ENCODE results near the gene PERM1. TPM values are rescaled to one million over a fixed set of nuclear protein-coding genes. Genes with fewer than 3 reads are reported as not detected.

Gene PERM1
- total and polyA plus RNA-seq, 2 donors (not counting 1 experiment from before 2014, with no cell fraction given): not detected

DNA sequence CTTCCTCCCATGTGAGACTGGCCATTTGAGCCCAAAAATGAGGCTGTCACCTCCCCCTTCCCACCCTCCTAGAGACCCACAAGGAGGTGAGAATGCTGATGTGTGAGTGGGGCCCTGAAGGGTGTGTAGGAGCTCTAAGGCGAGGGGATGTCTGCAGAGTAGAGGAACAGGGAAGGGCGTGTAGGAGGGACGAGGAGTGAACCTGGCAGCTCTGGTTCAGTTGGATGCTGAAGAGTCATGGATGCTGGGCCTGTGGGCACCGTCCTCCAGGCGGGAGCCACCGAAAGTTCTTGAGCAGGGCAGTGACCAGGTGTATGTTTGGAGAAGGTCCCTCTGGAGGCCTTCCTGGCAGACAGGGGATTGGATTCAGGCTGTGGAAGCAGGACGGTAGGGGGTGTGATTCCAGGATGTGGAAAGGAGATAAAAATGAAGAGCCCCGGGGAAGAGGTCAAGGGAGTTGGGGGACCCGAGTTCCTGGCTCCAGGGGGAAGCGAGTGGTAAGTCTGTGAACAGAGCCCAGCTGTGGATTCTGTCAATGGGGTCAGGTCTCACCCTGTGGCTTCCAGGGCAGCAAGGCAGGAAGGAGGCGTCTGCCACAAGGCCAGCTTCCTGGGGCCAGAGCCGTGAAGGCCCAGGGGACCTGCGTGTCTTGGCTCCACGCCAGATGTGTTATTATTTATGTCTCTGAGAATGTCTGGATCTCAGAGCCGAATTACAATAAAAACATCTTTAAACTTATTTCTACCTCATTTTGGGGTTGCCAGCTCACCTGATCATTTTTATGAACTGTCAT, 50.3 kb downstream of the PERM1 start:
- Histone ChIP-seq H3K4me2 (replicated peaks; ENCODE audit: low read depth, low read length, poor library complexity, severe bottlenecking) (no peak overlapping the region), H3K9ac (ENCODE audit: low read length) (no peak overlapping the region), H3K27me3 (replicated peaks in 1 of 4; ENCODE audit: control extremely low read depth in 1 of 4, control insufficient read depth in 3 of 4, insufficient read depth in 4 of 4, low read length in 3 of 4) (peaks cover 0 to 63% (median 8%) of the 10 kb centered on the region in 4 experiments), H4K20me1 (ENCODE audit: control insufficient read depth, insufficient read depth, low read length, poor library complexity, severe bottlenecking) (no peaks in the 10 kb centered on the region), H2AFZ (ENCODE audit: insufficient read depth, low read depth, low read length, poor library complexity, severe bottlenecking) (no peak overlapping the region), H3K9me3 (ENCODE audit: control extremely low read depth in 1 of 3, control insufficient read depth in 2 of 3, insufficient read depth in 1 of 3, low read length in 2 of 3) (peaks cover 0 to 4% (median 0%) of the 10 kb centered on the region in 3 donors), H3K4me3 (ENCODE audit: control extremely low read depth in 1 of 5, extremely low read depth in 1 of 5, insufficient read depth in 1 of 5, low read depth in 2 of 5, low read length in 4 of 5) (no peak overlapping the region), H3K79me2 (ENCODE audit: control insufficient read depth, insufficient read depth, low read length) (no peaks in the 10 kb centered on the region), H3K4me1 (ENCODE audit: control insufficient read depth in 2 of 2, insufficient read depth in 2 of 2, low read length in 2 of 2) (peaks cover 3 to 8% of the 10 kb centered on the region in 2 donors), H3K36me3 (replicated peaks in 1 of 2; ENCODE audit: control extremely low read depth in 1 of 2, control insufficient read depth in 1 of 2, extremely low read depth in 1 of 2, insufficient read depth in 2 of 2, low read length in 1 of 2) (no peaks in the 10 kb centered on the region), H3K27ac (ENCODE audit: low read length in 2 of 2) (no peak overlapping the region)
- TF ChIP-seq EZH2 (IDR thresholded peaks at IDR 0.05; ENCODE audit: borderline replicate concordance, insufficient read depth, low read depth, low read length, poor library complexity, severe bottlenecking): no peak
- TF ChIP-seq, protein P1, sequence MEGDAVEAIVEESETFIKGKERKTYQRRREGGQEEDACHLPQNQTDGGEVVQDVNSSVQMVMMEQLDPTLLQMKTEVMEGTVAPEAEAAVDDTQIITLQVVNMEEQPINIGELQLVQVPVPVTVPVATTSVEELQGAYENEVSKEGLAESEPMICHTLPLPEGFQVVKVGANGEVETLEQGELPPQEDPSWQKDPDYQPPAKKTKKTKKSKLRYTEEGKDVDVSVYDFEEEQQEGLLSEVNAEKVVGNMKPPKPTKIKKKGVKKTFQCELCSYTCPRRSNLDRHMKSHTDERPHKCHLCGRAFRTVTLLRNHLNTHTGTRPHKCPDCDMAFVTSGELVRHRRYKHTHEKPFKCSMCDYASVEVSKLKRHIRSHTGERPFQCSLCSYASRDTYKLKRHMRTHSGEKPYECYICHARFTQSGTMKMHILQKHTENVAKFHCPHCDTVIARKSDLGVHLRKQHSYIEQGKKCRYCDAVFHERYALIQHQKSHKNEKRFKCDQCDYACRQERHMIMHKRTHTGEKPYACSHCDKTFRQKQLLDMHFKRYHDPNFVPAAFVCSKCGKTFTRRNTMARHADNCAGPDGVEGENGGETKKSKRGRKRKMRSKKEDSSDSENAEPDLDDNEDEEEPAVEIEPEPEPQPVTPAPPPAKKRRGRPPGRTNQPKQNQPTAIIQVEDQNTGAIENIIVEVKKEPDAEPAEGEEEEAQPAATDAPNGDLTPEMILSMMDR (IDR thresholded peaks at IDR 0.05): no peak
- ATAC-seq (ENCODE audit: low read depth): no peak
- no peaks in the 10 kb centered on the region for H3K4me1 Mint-ChIP-seq
- H3K27me3 Mint-ChIP-seq: peaks cover 23% of the 10 kb centered on the region
- H3K27ac Mint-ChIP-seq: peak overlapping the region; percentile 46
- no peak for DNase-seq
- 68% methylated on average over 10 of the region's 15 CpGs for WGBS (ENCODE audit: insufficient coverage)
- no peaks in the 10 kb centered on the region for H3K9me3 Mint-ChIP-seq (ENCODE audit: insufficient read depth)
- CTCF ChIA-PET: no interaction called here
- H3K4me3 Mint-ChIP-seq: no peak overlapping the region
- intact Hi-C loops (cut with micrococcal nuclease): no loop called here
- POLR2A ChIA-PET: no interaction called here

GRCh38 chr1:930633-931138, 51.2 kb downstream of the PERM1 start:
- Histone ChIP-seq H3K4me2 (replicated peaks; ENCODE audit: low read depth, low read length, poor library complexity, severe bottlenecking) (no peak overlapping the region), H3K4me3 (ENCODE audit: control extremely low read depth in 1 of 5, extremely low read depth in 1 of 5, insufficient read depth in 1 of 5, low read depth in 2 of 5, low read length in 4 of 5) (no peak overlapping the region), H3K27me3 (replicated peaks in 1 of 4; ENCODE audit: control extremely low read depth in 1 of 4, control insufficient read depth in 3 of 4, insufficient read depth in 4 of 4, low read length in 3 of 4) (peaks cover 0 to 63% (median 13%) of the 10 kb centered on the region in 4 experiments), H3K27ac (ENCODE audit: low read length in 2 of 2) (no peak overlapping the region), H3K9me3 (ENCODE audit: control extremely low read depth in 1 of 3, control insufficient read depth in 2 of 3, insufficient read depth in 1 of 3, low read length in 2 of 3) (peaks cover 0 to 4% (median 0%) of the 10 kb centered on the region in 3 donors), H3K36me3 (replicated peaks in 1 of 2; ENCODE audit: control extremely low read depth in 1 of 2, control insufficient read depth in 1 of 2, extremely low read depth in 1 of 2, insufficient read depth in 2 of 2, low read length in 1 of 2) (no peaks in the 10 kb centered on the region), H2AFZ (ENCODE audit: insufficient read depth, low read depth, low read length, poor library complexity, severe bottlenecking) (no peak overlapping the region), H3K4me1 (ENCODE audit: control insufficient read depth in 2 of 2, insufficient read depth in 2 of 2, low read length in 2 of 2) (peaks cover 7 to 15% of the 10 kb centered on the region in 2 donors), H4K20me1 (ENCODE audit: control insufficient read depth, insufficient read depth, low read length, poor library complexity, severe bottlenecking) (no peaks in the 10 kb centered on the region), H3K9ac (ENCODE audit: low read length) (no peak overlapping the region), H3K79me2 (ENCODE audit: control insufficient read depth, insufficient read depth, low read length) (no peaks in the 10 kb centered on the region)
- ATAC-seq (ENCODE audit: low read depth) (no peak), DNase-seq (no peak)
- ChIA-PET CTCF (no interaction called here), POLR2A (no interaction called here)
- WGBS (ENCODE audit: insufficient coverage): 87% methylated on average over 17 of the region's 18 CpGs
- Mint-ChIP-seq H3K27ac (no peak overlapping the region), H3K27me3 (peaks cover 31% of the 10 kb centered on the region), H3K4me1 (peaks cover 5% of the 10 kb centered on the region), H3K9me3 (ENCODE audit: insufficient read depth) (no peaks in the 10 kb centered on the region), H3K4me3 (no peak overlapping the region)
- intact Hi-C loops (cut with micrococcal nuclease): no loop called here
- TF ChIP-seq, protein P1 (IDR thresholded peaks at IDR 0.05): no peak
- TF ChIP-seq EZH2 (IDR thresholded peaks at IDR 0.05; ENCODE audit: borderline replicate concordance, insufficient read depth, low read depth, low read length, poor library complexity, severe bottlenecking): no peak
